ENCODE results near the gene CPD. TPM values are rescaled to one million over a fixed set of nuclear protein-coding genes. Genes with fewer than 3 reads are reported as not detected.

CPD gene
- polyA plus RNA-seq, 1 donor (not counting 4 experiments of a cell fraction or from before 2014, with no cell fraction given): 30.5 TPM

DNA sequence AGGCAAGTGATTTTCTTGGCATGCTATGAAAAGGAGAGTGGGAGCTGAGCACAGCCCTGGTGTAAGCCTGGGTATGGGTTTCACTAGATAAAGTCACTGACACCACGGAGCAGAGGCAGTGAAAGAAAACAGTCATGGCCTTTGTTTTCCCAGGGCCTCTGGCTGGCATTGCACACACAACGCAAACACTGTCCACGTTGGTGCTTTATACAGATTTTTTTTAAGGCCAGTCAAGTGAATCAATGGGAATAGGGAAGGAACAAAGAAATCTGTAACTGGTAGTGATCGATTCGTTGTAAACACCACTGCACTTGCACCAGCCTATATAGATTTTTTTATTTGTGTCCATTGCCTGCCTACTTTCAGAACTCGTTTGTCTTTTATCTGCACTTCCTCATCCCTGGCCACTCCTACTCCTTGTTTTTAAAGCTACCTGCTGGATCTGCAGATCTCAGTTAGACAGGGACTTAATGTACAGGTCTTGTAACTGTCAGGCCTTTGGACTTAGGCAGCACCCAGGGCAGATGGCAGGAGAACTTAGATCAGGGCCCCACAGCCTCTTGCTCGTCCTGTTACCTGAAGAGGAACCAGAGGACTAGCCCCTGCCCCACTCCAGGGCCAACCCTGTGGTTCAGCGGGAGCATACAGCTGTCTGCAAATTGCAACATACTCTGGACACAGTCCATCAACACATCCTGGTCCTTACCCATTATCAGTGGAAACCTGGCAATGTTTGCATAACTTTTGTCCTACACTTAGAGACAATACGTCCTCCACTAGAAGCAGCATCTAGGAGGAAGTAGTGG lies 34.2 kb upstream of the CPD start:
- H3K36me3 ChIP-seq (ENCODE audit: control insufficient read depth in 2 of 2, extremely low read depth in 1 of 2, insufficient read depth in 2 of 2, low read length in 2 of 2): no peaks in the 10 kb centered on the region
- no peaks in the 10 kb centered on the region for H4K20me1 ChIP-seq (ENCODE audit: control insufficient read depth, extremely low read depth, insufficient read depth, low read length)
- dilution Hi-C loops (cut with MboI; ENCODE audit: extremely low pct_ligation_motif_present, low sequenced_read_pairs): no loop called here
- no peaks in the 10 kb centered on the region for H3K9me3 ChIP-seq (ENCODE audit: control insufficient read depth, low read depth, low read length)
- no peak for TF ChIP-seq EZH2 (IDR thresholded peaks at IDR 0.05; ENCODE audit: low read length)
- TF ChIP-seq, protein P1, sequence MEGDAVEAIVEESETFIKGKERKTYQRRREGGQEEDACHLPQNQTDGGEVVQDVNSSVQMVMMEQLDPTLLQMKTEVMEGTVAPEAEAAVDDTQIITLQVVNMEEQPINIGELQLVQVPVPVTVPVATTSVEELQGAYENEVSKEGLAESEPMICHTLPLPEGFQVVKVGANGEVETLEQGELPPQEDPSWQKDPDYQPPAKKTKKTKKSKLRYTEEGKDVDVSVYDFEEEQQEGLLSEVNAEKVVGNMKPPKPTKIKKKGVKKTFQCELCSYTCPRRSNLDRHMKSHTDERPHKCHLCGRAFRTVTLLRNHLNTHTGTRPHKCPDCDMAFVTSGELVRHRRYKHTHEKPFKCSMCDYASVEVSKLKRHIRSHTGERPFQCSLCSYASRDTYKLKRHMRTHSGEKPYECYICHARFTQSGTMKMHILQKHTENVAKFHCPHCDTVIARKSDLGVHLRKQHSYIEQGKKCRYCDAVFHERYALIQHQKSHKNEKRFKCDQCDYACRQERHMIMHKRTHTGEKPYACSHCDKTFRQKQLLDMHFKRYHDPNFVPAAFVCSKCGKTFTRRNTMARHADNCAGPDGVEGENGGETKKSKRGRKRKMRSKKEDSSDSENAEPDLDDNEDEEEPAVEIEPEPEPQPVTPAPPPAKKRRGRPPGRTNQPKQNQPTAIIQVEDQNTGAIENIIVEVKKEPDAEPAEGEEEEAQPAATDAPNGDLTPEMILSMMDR (optimal IDR thresholded peaks at IDR 0.05 in 1 of 3, IDR thresholded peaks at IDR 0.05 in 1 of 3, conservative IDR thresholded peaks at IDR 0.05 in 1 of 3; ENCODE audit: extremely low read depth in 1 of 3, insufficient read depth in 2 of 3, low read length in 3 of 3): no peak
- H3K9ac ChIP-seq (ENCODE audit: control insufficient read depth, extremely low read depth, insufficient read depth, low read length): no peak overlapping the region
- no peaks in the 10 kb centered on the region for H3K79me2 ChIP-seq (ENCODE audit: control insufficient read depth, insufficient read depth, low read length)
- H3K9me1 ChIP-seq (ENCODE audit: control insufficient read depth, extremely low read depth, insufficient read depth, low read length): no peaks in the 10 kb centered on the region
- peaks cover 15% of the 10 kb centered on the region for H3K4me1 ChIP-seq (ENCODE audit: control insufficient read depth, extremely low read depth, insufficient read depth, low read length)
- no peak overlapping the region for H3K27ac ChIP-seq (ENCODE audit: control insufficient read depth, insufficient read depth, low read length)
- no peaks in the 10 kb centered on the region for H3K27me3 ChIP-seq (ENCODE audit: control insufficient read depth, extremely low read depth, insufficient read depth, low read length)
- FAIRE-seq (no peak), DNase-seq (ENCODE audit: low read depth, low spot score) (no peak)
- no peak overlapping the region for H2AFZ ChIP-seq (ENCODE audit: control insufficient read depth, low read length)
- no peak overlapping the region for H3K4me3 ChIP-seq (ENCODE audit: control insufficient read depth in 2 of 3, extremely low read depth in 1 of 3, insufficient read depth in 2 of 3, low read depth in 1 of 3, low read length in 3 of 3)
- no peak overlapping the region for H3K4me2 ChIP-seq (ENCODE audit: control insufficient read depth, extremely low read depth, insufficient read depth, low read depth, low read length)

DNA sequence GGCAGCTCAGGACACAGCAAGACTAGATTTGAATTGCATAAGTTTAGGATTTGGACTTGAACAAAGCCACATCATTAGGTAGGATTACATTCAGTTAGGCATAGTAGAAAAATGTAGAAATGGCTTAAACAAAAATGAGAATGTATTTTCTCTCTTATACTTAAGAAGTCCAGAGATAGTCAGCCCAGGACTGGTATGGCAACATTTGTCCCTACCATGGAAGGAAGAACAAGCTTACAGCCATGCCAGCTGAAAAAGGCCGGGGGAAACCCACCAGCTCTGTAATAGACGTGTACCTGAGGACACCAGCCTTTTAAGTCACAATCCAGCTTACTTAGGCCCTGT lies 33.7 kb upstream of the CPD start:
- H3K9me1 ChIP-seq (ENCODE audit: control insufficient read depth, extremely low read depth, insufficient read depth, low read length): no peaks in the 10 kb centered on the region
- no peaks in the 10 kb centered on the region for H3K79me2 ChIP-seq (ENCODE audit: control insufficient read depth, insufficient read depth, low read length)
- H2AFZ ChIP-seq (ENCODE audit: control insufficient read depth, low read length): no peak overlapping the region
- H4K20me1 ChIP-seq (ENCODE audit: control insufficient read depth, extremely low read depth, insufficient read depth, low read length): no peaks in the 10 kb centered on the region
- H3K4me1 ChIP-seq (ENCODE audit: control insufficient read depth, extremely low read depth, insufficient read depth, low read length): peaks cover 15% of the 10 kb centered on the region
- FAIRE-seq: no peak
- no peak overlapping the region for H3K4me3 ChIP-seq (ENCODE audit: control insufficient read depth in 2 of 3, extremely low read depth in 1 of 3, insufficient read depth in 2 of 3, low read depth in 1 of 3, low read length in 3 of 3)
- no peak for DNase-seq (ENCODE audit: low read depth, low spot score)
- H3K36me3 ChIP-seq (ENCODE audit: control insufficient read depth in 2 of 2, extremely low read depth in 1 of 2, insufficient read depth in 2 of 2, low read length in 2 of 2): no peaks in the 10 kb centered on the region
- no peak overlapping the region for H3K9ac ChIP-seq (ENCODE audit: control insufficient read depth, extremely low read depth, insufficient read depth, low read length)
- no peak overlapping the region for H3K27ac ChIP-seq (ENCODE audit: control insufficient read depth, insufficient read depth, low read length)
- dilution Hi-C loops (cut with MboI; ENCODE audit: extremely low pct_ligation_motif_present, low sequenced_read_pairs): no loop called here
- H3K4me2 ChIP-seq (ENCODE audit: control insufficient read depth, extremely low read depth, insufficient read depth, low read depth, low read length): no peak overlapping the region
- H3K27me3 ChIP-seq (ENCODE audit: control insufficient read depth, extremely low read depth, insufficient read depth, low read length): no peaks in the 10 kb centered on the region
- no peaks in the 10 kb centered on the region for H3K9me3 ChIP-seq (ENCODE audit: control insufficient read depth, low read depth, low read length)
- no peak for TF ChIP-seq EZH2 (IDR thresholded peaks at IDR 0.05; ENCODE audit: low read length)
- TF ChIP-seq, protein P1 (optimal IDR thresholded peaks at IDR 0.05 in 1 of 3, IDR thresholded peaks at IDR 0.05 in 1 of 3, conservative IDR thresholded peaks at IDR 0.05 in 1 of 3; ENCODE audit: extremely low read depth in 1 of 3, insufficient read depth in 2 of 3, low read length in 3 of 3): no peak

All from keratinocyte (primary cell).